Thyroid gland (tissue), 4 donors: ENCODE data around the gene NOS1AP.

Source experiments
- POLR2A ChIP-seq, 2 donors: fragments of 450-650 bp; IDR thresholded peaks; one replicate each; pipeline ENCODE4 v1.6.1; 2017; ENCODE audit warnings: antibody characterized with exemption in 2 of 2, mild to moderate bottlenecking in 2 of 2, moderate library complexity in 1 of 2
- TF ChIP-seq, protein P1 (sequence below), 6 experiments: fragments of 200-600 bp in 3 of 6; fragments of 450-650 bp in 3 of 6; sonication (generic) in 3 of 6; IDR thresholded peaks; one replicate each; pipeline ENCODE4 v1.5.1; 2016 to 2019; ENCODE audit warnings: antibody characterized with exemption in 6 of 6, mild to moderate bottlenecking in 2 of 6, inconsistent platforms in 1 of 6, moderate library complexity in 1 of 6

DNA sequence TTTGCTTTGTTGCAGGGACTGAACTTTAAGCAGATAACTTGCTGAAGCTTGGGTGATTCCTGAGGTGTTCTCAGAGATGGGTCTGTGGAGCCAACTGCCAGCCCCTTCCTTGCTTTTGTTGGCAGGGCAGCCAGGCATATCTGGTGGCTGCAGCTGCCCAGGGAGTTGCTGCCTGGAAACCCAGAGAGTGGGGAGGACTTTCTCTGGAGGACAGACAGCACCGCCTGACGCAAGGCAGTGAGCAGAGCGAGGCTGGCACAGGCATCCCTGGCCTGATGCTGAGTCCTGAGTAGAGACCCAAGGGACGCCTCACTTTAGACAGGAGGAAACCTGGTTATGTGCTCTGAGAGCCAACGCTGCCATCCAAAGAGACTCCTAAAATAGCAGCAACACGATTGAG is 36.1 kb upstream of the NOS1AP start:
- TF ChIP-seq, protein P1, sequence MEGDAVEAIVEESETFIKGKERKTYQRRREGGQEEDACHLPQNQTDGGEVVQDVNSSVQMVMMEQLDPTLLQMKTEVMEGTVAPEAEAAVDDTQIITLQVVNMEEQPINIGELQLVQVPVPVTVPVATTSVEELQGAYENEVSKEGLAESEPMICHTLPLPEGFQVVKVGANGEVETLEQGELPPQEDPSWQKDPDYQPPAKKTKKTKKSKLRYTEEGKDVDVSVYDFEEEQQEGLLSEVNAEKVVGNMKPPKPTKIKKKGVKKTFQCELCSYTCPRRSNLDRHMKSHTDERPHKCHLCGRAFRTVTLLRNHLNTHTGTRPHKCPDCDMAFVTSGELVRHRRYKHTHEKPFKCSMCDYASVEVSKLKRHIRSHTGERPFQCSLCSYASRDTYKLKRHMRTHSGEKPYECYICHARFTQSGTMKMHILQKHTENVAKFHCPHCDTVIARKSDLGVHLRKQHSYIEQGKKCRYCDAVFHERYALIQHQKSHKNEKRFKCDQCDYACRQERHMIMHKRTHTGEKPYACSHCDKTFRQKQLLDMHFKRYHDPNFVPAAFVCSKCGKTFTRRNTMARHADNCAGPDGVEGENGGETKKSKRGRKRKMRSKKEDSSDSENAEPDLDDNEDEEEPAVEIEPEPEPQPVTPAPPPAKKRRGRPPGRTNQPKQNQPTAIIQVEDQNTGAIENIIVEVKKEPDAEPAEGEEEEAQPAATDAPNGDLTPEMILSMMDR (IDR thresholded peaks at IDR 0.05) = no peak
- no peak for TF ChIP-seq POLR2A (IDR thresholded peaks at IDR 0.05)
